ENCODE measurements around the gene NFIC.

The NFIC gene

DNA sequence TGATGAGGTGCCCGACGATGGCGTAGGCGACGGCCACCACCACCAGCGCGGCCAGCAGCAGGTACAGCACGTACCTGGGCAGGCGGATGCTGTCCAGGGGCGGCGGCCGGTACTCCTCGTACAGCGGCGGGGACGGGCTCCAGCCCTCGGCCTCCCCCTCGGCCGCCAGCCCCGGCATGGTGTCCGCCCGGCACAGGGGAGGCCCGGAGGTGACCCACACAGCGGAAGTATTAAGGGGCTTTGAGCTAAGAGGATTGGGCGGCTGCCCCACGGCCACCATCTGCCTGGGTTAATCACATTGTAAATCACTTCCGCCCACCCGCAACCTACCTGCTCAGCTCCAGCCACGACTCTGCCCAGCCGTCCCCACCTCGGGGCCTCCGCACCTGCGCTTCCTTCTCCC is 116.8 kb downstream of the NFIC start, which contains the start of gene SMIM44:
SMIM44 (minus strand) TSS at position 216 of the 403 bp plus-strand sequence; CDS start at position 178, 38 bp downstream.
- Mint-ChIP-seq H3K9me3 (no peaks in the 10 kb centered on the region), H3K27me3 (ENCODE audit: low read depth) (no peaks in the 10 kb centered on the region), H3K36me3 (ENCODE audit: low read depth) (peaks cover 2% of the 10 kb centered on the region), H3K4me3 (no peak within 1 kb of the TSS), H3K27ac (no peak within 1 kb of the TSS), H3K4me1 (ENCODE audit: low read depth) (peaks cover 7% of the 10 kb centered on the region)

- Mint-ChIP-seq H3K4me3 (no peak overlapping the region), H3K4me1 (ENCODE audit: low read depth) (peaks cover 6% of the 10 kb centered on the region), H3K9me3 (no peaks in the 10 kb centered on the region), H3K27me3 (ENCODE audit: low read depth) (no peaks in the 10 kb centered on the region), H3K27ac (no peak overlapping the region), H3K36me3 (ENCODE audit: low read depth) (peaks cover 17% of the 10 kb centered on the region)
These were observed 125.2 kb downstream of the NFIC start for GRCh38 chr19:3491396-3492119.

DNA sequence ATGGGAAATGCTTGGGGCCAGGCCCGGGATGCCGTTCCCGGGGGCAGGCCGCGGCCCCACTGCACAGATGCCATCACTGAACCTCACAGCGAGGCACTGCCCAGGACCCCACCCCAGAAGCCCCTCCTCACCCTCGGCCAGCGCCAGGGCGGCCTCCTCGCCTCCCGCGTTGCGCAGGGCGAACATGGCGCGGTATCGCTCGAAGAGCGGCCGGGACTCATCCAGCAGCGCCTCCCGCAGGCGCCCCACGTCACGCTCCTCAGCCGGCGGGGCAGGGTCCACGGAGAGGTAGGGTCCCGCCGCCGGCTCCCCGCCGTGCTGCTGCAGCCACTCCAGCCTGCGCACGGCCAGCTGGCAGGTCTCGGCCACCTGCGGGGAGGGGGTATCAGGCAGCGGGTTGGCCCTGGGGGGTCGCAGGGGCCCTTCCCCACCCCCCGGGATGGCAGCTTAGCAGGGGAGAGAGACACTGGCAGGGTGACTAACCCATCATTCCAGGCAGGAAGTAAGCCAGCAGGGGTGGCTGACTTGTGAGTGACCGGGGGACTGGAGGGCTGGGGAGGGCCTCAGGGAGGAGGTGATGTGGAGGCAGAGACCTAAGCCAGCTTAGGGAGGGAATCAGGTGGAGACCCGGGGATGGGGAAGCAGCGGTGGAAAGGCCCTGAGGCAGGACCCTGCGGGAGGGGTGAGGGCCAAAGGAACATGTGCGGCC is 125.9 kb downstream of the NFIC start:
- H3K27ac Mint-ChIP-seq: no peak overlapping the region
- peaks cover 20% of the 10 kb centered on the region for H3K36me3 Mint-ChIP-seq (ENCODE audit: low read depth)
- no peaks in the 10 kb centered on the region for H3K27me3 Mint-ChIP-seq (ENCODE audit: low read depth)
- no peaks in the 10 kb centered on the region for H3K9me3 Mint-ChIP-seq
- peaks cover 6% of the 10 kb centered on the region for H3K4me1 Mint-ChIP-seq (ENCODE audit: low read depth)
- no peak overlapping the region for H3K4me3 Mint-ChIP-seq

GRCh38 chr19:3492919-3493318 is 126.5 kb downstream of the NFIC start:
- Mint-ChIP-seq H3K36me3 (ENCODE audit: low read depth) (peaks cover 23% of the 10 kb centered on the region), H3K4me3 (no peak overlapping the region), H3K27me3 (ENCODE audit: low read depth) (no peaks in the 10 kb centered on the region), H3K4me1 (ENCODE audit: low read depth) (peaks cover 8% of the 10 kb centered on the region), H3K9me3 (no peaks in the 10 kb centered on the region), H3K27ac (no peak overlapping the region)

DNA sequence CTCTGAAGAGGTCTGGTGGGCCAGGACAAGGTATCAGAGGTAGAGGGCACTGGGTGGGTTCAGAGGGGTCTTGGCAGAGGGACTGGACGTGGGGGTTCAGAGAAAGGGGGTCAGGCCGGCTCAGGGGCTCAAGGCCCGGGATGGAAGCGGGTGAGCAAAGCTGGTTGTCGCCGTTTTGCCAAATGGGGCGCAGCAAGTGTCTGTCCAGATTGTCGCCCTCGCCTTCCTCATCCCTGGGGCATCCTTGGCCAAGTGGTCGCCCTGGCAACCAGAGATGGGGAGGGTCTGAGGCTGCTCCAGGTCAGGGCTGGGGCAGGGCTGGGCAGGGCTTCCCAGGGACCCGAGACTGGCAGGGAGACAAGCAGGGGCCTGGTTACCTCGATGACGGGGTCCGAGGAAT is 127.3 kb downstream of the NFIC start:
- H3K27ac Mint-ChIP-seq: no peak overlapping the region

GRCh38 chr19:3494051-3494450 is 127.7 kb downstream of the NFIC start:
- H3K36me3 Mint-ChIP-seq (ENCODE audit: low read depth): peaks cover 26% of the 10 kb centered on the region
- H3K4me3 Mint-ChIP-seq: peak overlapping the region; percentile 21
- H3K27me3 Mint-ChIP-seq (ENCODE audit: low read depth): no peaks in the 10 kb centered on the region
- no peaks in the 10 kb centered on the region for H3K9me3 Mint-ChIP-seq
- H3K4me1 Mint-ChIP-seq (ENCODE audit: low read depth): peaks cover 10% of the 10 kb centered on the region
- peak overlapping the region; percentile 62 for H3K27ac Mint-ChIP-seq

More for the DNA sequence above, 127.3 kb downstream of the NFIC start:
- H3K27me3 Mint-ChIP-seq (ENCODE audit: low read depth): no peaks in the 10 kb centered on the region
- peaks cover 25% of the 10 kb centered on the region for H3K36me3 Mint-ChIP-seq (ENCODE audit: low read depth)
- H3K4me3 Mint-ChIP-seq: peak overlapping the region; percentile 46
- H3K9me3 Mint-ChIP-seq: no peaks in the 10 kb centered on the region
- H3K4me1 Mint-ChIP-seq (ENCODE audit: low read depth): peaks cover 9% of the 10 kb centered on the region

- H3K36me3 Mint-ChIP-seq (ENCODE audit: low read depth): peaks cover 28% of the 10 kb centered on the region
- no peaks in the 10 kb centered on the region for H3K9me3 Mint-ChIP-seq
- H3K4me3 Mint-ChIP-seq: peak overlapping the region; percentile 40
- peak overlapping the region; percentile 70 for H3K27ac Mint-ChIP-seq
- H3K27me3 Mint-ChIP-seq (ENCODE audit: low read depth): no peaks in the 10 kb centered on the region
- H3K4me1 Mint-ChIP-seq (ENCODE audit: low read depth): peaks cover 14% of the 10 kb centered on the region
These were observed 128.2 kb downstream of the NFIC start for GRCh38 chr19:3494559-3494958.

GRCh38 chr19:3496392-3497273 is 130.2 kb downstream of the NFIC start:
- Mint-ChIP-seq H3K9me3 (no peaks in the 10 kb centered on the region), H3K4me1 (ENCODE audit: low read depth) (peaks cover 22% of the 10 kb centered on the region), H3K36me3 (ENCODE audit: low read depth) (peaks cover 29% of the 10 kb centered on the region), H3K27ac (no peak overlapping the region), H3K27me3 (ENCODE audit: low read depth) (no peaks in the 10 kb centered on the region), H3K4me3 (no peak overlapping the region)

DNA sequence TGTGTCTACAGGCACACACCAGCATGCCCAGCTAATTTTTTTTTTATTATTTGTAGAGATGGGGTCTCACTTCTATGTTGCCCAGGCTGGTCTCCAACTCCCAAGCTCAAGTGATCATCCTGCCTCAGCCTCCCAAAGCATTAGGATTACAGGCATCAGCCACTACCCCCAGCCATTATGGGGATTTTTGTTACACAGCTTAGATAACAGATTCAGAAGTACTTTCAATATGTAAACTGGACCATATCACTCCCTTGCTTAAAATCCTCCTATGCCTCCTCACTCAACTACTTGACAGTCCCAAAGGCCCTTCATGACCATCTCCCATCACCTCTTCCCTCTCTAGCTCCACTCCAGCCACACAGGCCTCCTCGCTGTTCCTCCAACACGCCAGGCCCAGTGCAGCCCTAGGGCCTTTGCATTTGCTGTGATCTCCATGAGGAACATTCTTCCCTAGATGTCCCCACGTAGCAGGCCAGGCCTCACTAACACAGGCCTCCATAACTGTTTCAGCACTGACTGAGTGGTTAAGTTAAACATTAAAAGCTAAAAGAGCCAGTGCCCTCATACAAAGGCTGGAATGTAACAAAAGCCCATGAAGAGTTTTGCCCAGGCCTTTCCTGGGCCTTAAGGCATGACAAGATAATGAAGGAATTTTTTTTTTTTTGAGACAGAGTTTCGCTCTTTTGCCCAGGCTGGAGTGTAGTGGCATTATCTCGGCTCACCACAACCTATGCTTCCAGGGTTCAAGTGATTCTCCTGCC is 131.6 kb downstream of the NFIC start:
- peaks cover 22% of the 10 kb centered on the region for H3K4me1 Mint-ChIP-seq (ENCODE audit: low read depth)
- H3K36me3 Mint-ChIP-seq (ENCODE audit: low read depth): peaks cover 26% of the 10 kb centered on the region
- H3K27me3 Mint-ChIP-seq (ENCODE audit: low read depth): no peaks in the 10 kb centered on the region
- H3K9me3 Mint-ChIP-seq: no peaks in the 10 kb centered on the region
- H3K27ac Mint-ChIP-seq: peak overlapping the region; percentile 53
- H3K4me3 Mint-ChIP-seq: no peak overlapping the region

- peaks cover 22% of the 10 kb centered on the region for H3K4me1 Mint-ChIP-seq (ENCODE audit: low read depth)
- peak overlapping the region; percentile 96 for H3K27ac Mint-ChIP-seq
- H3K9me3 Mint-ChIP-seq: no peaks in the 10 kb centered on the region
- H3K36me3 Mint-ChIP-seq (ENCODE audit: low read depth): peaks cover 24% of the 10 kb centered on the region
- H3K27me3 Mint-ChIP-seq (ENCODE audit: low read depth): no peaks in the 10 kb centered on the region
- peak overlapping the region; percentile 92 for H3K4me3 Mint-ChIP-seq
These were observed 133.5 kb downstream of the NFIC start for GRCh38 chr19:3499738-3500428.

DNA sequence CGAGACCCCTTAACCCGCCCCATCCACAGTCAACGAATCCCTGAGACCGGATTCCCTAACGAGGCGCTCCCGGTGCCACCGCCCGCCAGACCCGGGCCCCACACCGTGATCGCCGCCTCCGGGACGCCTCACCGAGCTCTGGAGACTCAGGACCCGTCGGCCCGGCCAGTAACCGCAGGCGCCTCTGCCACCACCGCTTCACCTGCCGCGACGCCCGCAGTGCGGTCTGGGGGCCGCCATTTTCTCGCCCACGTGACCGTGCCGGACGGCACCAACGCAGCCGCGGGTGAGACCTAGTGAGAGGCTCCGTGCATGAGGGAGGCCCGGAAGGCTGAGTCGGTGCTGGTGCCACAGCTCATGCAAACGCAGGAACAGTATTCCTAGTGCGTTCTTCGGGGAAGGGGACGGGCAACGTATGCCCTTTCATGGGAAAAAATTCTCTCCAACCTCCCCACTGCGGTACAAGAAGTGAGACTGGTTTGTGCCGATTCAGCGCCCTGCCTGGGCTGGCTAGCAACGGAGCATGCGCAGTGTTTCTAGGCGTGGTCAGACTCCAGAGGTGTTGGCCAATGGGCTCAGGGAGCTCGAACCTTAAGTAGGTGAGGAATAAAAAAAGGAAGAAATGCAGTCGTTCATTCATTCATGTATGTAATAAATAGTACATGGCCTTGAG is 134.2 kb downstream of the NFIC start, which contains the start of gene DOHH:
DOHH (minus strand) TSS at position 246 of the 673 bp plus-strand sequence. CDS start 3,860 bp downstream, outside the sequence.
- Mint-ChIP-seq H3K4me1 (ENCODE audit: low read depth) (peaks cover 24% of the 10 kb centered on the region), H3K36me3 (ENCODE audit: low read depth) (peaks cover 21% of the 10 kb centered on the region), H3K27me3 (ENCODE audit: low read depth) (no peaks in the 10 kb centered on the region), H3K27ac (peak within 1 kb of the TSS; percentile 96), H3K4me3 (peak within 1 kb of the TSS; percentile 92), H3K9me3 (no peaks in the 10 kb centered on the region)

DNA sequence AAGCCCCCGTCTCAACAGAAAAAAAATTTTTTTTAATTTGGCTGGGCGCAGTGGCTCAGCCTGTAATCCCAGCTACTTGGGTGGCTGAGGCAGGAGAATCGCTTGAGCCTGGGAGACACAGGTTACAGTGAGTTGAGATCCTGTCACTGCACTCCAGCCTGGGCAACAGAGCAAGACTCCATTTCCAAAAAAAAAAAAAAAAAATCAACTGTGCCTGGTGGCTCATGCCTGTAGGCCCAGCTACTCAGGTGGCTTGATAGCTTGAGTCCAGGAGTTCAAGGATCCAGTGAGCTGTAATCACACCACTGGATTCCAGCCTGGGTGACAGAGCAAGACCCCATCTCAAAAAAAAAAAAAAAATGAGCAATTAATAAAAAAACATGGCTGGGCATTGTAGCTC is 135.4 kb downstream of the NFIC start:
- H3K27me3 Mint-ChIP-seq (ENCODE audit: low read depth): no peaks in the 10 kb centered on the region
- H3K9me3 Mint-ChIP-seq: no peaks in the 10 kb centered on the region
- peaks cover 16% of the 10 kb centered on the region for H3K36me3 Mint-ChIP-seq (ENCODE audit: low read depth)
- no peak overlapping the region for H3K27ac Mint-ChIP-seq
- H3K4me3 Mint-ChIP-seq: no peak overlapping the region
- H3K4me1 Mint-ChIP-seq (ENCODE audit: low read depth): peaks cover 28% of the 10 kb centered on the region

DNA sequence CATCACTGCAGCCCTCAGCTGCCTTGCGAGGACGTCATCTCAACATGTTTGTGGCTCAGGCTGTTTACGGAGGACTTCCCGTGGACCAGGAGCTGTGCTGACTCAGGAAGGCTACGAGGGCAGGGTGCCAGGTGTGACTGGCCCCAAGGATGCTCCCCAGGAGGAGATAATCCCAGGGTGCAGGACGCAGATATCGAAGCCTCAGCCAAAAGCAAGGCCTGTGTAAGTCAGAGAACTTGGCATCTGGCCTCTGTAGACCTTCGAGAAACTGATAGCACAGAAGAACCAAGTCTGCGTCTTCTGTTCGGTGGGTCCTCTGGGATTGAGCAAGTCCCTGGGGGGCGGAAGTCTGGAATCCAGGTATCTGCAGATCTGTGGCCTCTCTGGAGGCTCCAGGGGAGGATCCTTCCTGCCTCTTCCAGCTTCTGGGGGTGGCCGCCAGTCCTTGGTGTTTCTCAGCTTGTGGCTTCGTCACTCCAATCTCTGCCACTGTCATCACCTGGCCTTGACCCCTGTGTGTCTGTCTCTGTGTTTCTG is 136.7 kb downstream of the NFIC start:
- no peak overlapping the region for H3K27ac Mint-ChIP-seq
- no peaks in the 10 kb centered on the region for H3K27me3 Mint-ChIP-seq (ENCODE audit: low read depth)
- peaks cover 12% of the 10 kb centered on the region for H3K36me3 Mint-ChIP-seq (ENCODE audit: low read depth)
- no peaks in the 10 kb centered on the region for H3K9me3 Mint-ChIP-seq
- H3K4me3 Mint-ChIP-seq: no peak overlapping the region
- H3K4me1 Mint-ChIP-seq (ENCODE audit: low read depth): peaks cover 33% of the 10 kb centered on the region
